Activated naive CD4-positive, alpha-beta T cell treated with anti-CD3 and anti-CD28 coated beads for 36 hours (primary cell): Measurements from ENCODE around the gene SULT1C2. TPM values are rescaled to one million over a fixed set of nuclear protein-coding genes. Genes with fewer than 3 reads are reported as not detected.

ENCODE experiments used
- CTCF ChIA-PET: fragments of 350-600 bp; sonication (Branson Sonifier 250); formaldehyde crosslinking; loops from one replicate; lab custom pipeline; 2021; ENCODE audit warnings: antibody characterized with exemption; lab: Charles Lee
- DNase-seq: peaks from one replicate; pipeline ENCODE4 v3.0.0-alpha.2; 2020
- H3K27ac Mint-ChIP-seq: one replicate; pipeline ENCODE4 v1.8.0; 2021; ENCODE audit warnings: mild to moderate bottlenecking, mixed read lengths
- H3K27me3 Mint-ChIP-seq: one replicate; pipeline ENCODE4 v1.8.0; 2021; ENCODE audit warnings: low read depth, mixed read lengths
- H3K36me3 Mint-ChIP-seq: one replicate; pipeline ENCODE4 v1.8.0; 2021; ENCODE audit warnings: low read depth, mixed read lengths
- H3K4me1 Mint-ChIP-seq: one replicate; pipeline ENCODE4 v1.8.0; 2021; ENCODE audit warnings: low read depth, mixed read lengths
- H3K4me3 Mint-ChIP-seq: one replicate; pipeline ENCODE4 v1.8.0; 2021; ENCODE audit warnings: mild to moderate bottlenecking, moderate library complexity, mixed read lengths
- H3K9me3 Mint-ChIP-seq: one replicate; pipeline ENCODE4 v1.8.0; 2021; ENCODE audit warnings: mixed read lengths
- intact Hi-C: fragments of 100-400 bp; cut with micrococcal nuclease; formaldehyde crosslinking; loops from one replicate; pipeline ENCODE4 v1.15.1; 2023
- total RNA-seq, 2 experiments: library from RNA; stranded (reverse); gene quantifications; one replicate each; pipeline ENCODE4 v1.2.3, GENCODE V29; 2021

Gene SULT1C2
- total RNA-seq, 2 experiments from 2014 or later = not detected

DNA sequence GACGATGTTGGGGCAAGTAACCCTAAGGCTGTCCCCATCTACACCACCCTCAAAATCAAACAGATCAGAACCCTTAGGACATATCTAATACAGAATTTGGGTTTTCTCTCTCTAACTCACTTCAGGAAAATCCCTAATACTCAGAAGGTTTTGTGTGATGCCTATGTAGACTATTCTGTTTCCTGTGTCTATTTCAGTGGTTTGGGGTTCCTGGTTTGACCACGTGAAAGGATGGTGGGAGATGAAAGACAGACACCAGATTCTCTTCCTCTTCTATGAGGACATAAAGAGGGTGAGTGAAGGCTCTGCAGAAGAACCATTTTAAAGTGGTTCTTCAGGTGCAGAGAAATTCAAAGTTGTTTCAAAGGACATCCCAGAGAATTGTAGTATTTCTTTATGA is 16.3 kb downstream of the SULT1C2 start:
- CTCF ChIA-PET = no interaction called here
- DNase-seq = no peak
- H3K4me3 Mint-ChIP-seq = no peak overlapping the region
- H3K36me3 Mint-ChIP-seq = no peaks in the 10 kb centered on the region
- H3K9me3 Mint-ChIP-seq = no peaks in the 10 kb centered on the region
- intact Hi-C loops = no loop called here
- H3K27ac Mint-ChIP-seq = no peak overlapping the region
- H3K27me3 Mint-ChIP-seq = peaks cover 3% of the 10 kb centered on the region
- H3K4me1 Mint-ChIP-seq = no peaks in the 10 kb centered on the region

DNA sequence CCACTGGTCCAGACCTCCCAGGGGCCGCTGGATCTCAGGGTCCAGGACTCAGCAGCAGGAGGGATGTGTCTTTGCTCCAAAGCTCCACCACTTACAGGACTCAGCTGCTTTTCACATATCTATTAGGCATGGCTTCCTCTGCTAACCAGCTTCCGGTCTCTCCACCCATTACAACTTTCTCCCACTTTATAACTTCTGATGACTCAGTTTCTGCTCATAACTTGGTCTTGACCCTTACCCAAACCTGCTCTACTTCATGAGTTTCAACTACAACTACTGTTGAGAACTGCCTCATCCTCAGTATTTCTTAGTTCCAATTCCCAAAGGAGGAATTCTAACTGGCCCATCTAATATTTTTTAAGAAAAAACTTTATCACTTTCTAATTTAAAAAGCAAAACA is 17.2 kb downstream of the SULT1C2 start:
- intact Hi-C loops = no loop called here
- H3K4me1 Mint-ChIP-seq = no peaks in the 10 kb centered on the region
- no peak for DNase-seq
- H3K27me3 Mint-ChIP-seq = peaks cover 2% of the 10 kb centered on the region
- no peaks in the 10 kb centered on the region for H3K36me3 Mint-ChIP-seq
- H3K4me3 Mint-ChIP-seq = no peak overlapping the region
- no peaks in the 10 kb centered on the region for H3K9me3 Mint-ChIP-seq
- CTCF ChIA-PET = no interaction called here
- no peak overlapping the region for H3K27ac Mint-ChIP-seq

GRCh38 chr2:108309903-108310302 is 21.2 kb downstream of the SULT1C2 start:
- Mint-ChIP-seq H3K4me1 (no peaks in the 10 kb centered on the region), H3K27ac (no peak overlapping the region), H3K9me3 (no peaks in the 10 kb centered on the region), H3K36me3 (no peaks in the 10 kb centered on the region), H3K4me3 (no peak overlapping the region), H3K27me3 (peaks cover 1% of the 10 kb centered on the region)
- intact Hi-C loops = no loop called here
- CTCF ChIA-PET = no interaction called here
- no peak for DNase-seq

GRCh38 chr2:108314586-108315296 is 26.0 kb downstream of the SULT1C2 start:
- no peaks in the 10 kb centered on the region for H3K4me1 Mint-ChIP-seq
- H3K27me3 Mint-ChIP-seq = peaks cover 1% of the 10 kb centered on the region
- no peak overlapping the region for H3K27ac Mint-ChIP-seq
- no peak for DNase-seq
- no peaks in the 10 kb centered on the region for H3K9me3 Mint-ChIP-seq
- CTCF ChIA-PET = no interaction called here
- H3K4me3 Mint-ChIP-seq = no peak overlapping the region
- no peaks in the 10 kb centered on the region for H3K36me3 Mint-ChIP-seq
- intact Hi-C loops = no loop called here

DNA sequence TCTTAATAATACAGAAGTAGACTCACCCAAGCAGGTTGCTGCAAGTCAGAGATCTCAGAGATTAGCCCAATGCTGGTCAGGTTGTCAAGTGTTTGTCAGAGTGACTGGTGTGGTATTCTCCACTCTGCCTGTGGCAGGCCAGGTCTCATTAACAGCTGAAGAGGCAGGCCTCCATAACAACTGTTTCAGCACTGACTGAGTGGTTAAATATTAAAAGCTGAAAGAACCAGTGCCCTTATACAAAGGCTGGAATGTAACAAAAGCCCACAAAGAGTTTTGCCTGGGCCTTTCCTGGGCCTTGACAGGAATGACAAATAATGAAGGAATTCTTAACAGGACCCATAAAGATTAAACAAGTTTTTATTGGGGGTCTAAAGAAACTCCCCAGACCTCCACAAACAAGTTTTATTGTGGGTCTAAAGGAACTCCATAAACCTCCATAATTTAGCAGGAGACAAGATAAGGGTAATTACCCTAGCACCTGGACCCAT is 26.8 kb downstream of the SULT1C2 start:
- H3K4me1 Mint-ChIP-seq = no peaks in the 10 kb centered on the region
- no peak for DNase-seq
- H3K36me3 Mint-ChIP-seq = no peaks in the 10 kb centered on the region
- H3K4me3 Mint-ChIP-seq = no peak overlapping the region
- no peak overlapping the region for H3K27ac Mint-ChIP-seq
- no peaks in the 10 kb centered on the region for H3K9me3 Mint-ChIP-seq
- peaks cover 1% of the 10 kb centered on the region for H3K27me3 Mint-ChIP-seq
- CTCF ChIA-PET = no interaction called here
- intact Hi-C loops = no loop called here

- intact Hi-C loops = no loop called here
- Mint-ChIP-seq H3K4me3 (no peak overlapping the region), H3K27ac (no peak overlapping the region), H3K9me3 (no peaks in the 10 kb centered on the region), H3K36me3 (no peaks in the 10 kb centered on the region), H3K4me1 (no peaks in the 10 kb centered on the region), H3K27me3 (peaks cover 1% of the 10 kb centered on the region)
- CTCF ChIA-PET = no interaction called here
- no peak for DNase-seq
These were observed 27.3 kb downstream of the SULT1C2 start for GRCh38 chr2:108316033-108316432.

DNA sequence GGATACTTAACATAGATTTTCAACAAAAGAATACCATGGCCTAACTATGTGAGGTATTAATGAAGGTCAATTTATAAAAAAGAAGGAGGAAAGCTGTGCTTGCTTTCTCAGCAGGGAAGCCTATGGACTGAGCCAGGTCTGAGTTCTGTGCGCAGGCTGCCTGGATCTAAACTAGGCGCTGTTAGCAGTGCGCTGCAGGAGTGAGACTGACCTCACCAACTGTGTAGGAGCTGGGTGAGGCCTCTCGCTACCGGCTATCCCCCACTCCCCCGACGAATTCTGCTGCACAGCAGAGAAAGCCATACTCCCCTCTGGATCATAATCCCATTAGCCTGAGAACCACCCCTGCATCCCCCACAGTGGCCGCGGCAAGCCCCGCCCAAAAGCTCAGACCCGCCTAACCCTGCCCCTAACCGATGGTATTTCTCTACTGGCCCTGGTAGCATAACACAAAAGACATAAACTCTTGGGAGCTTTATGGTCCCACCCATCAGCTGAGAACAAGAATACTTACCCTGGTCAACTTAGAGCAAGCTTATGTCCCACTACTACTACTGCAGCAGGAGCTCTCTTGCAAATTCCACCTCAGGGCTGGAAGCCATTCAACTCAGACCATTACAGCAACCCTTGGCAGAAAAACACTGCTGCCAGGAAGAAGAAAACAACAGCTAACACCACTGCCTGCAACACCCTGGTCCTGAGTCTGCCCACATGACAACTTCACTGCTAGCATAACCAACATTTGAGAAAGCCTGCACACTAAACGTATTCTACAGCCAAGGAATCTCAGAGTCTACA is 28.0 kb downstream of the SULT1C2 start:
- Mint-ChIP-seq H3K9me3 (no peaks in the 10 kb centered on the region), H3K27ac (no peak overlapping the region), H3K27me3 (peaks cover under 1% of the 10 kb centered on the region), H3K4me3 (no peak overlapping the region), H3K36me3 (no peaks in the 10 kb centered on the region), H3K4me1 (no peaks in the 10 kb centered on the region)
- intact Hi-C loops = no loop called here
- CTCF ChIA-PET = no interaction called here
- no peak for DNase-seq

DNA sequence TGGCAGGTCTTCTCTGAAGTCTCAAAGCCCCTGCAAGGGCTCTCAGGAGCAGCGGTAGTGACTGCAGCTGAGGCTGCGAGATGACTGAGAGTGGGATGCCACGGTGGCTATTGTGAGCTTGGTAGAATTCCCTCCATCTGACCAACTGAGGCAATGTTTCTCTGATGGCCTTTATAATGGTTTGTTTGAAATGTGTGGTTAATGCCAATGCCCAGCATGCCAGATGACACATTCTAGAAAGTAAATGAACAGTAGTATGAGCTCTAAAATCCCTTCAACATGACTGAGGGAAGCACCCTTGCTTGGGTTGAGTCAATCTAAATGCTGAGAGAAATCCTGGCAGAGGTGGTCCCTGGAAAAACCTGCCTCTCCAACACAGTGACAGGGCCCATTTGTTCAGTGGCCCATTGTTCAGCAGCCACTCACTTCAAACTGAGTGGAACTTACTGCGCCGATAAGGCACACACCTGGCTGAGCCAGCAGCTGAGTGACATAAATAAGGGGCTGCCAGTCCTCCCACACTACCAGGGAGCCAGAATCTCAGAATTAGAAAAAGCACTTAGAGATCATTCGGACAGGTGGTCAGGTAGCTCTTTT is 31.7 kb downstream of the SULT1C2 start:
- H3K27me3 Mint-ChIP-seq = peaks cover 3% of the 10 kb centered on the region
- no peak overlapping the region for H3K4me3 Mint-ChIP-seq
- CTCF ChIA-PET = no interaction called here
- no peak for DNase-seq
- H3K4me1 Mint-ChIP-seq = no peaks in the 10 kb centered on the region
- H3K27ac Mint-ChIP-seq = no peak overlapping the region
- no peaks in the 10 kb centered on the region for H3K9me3 Mint-ChIP-seq
- H3K36me3 Mint-ChIP-seq = no peaks in the 10 kb centered on the region
- intact Hi-C loops = no loop called here

DNA sequence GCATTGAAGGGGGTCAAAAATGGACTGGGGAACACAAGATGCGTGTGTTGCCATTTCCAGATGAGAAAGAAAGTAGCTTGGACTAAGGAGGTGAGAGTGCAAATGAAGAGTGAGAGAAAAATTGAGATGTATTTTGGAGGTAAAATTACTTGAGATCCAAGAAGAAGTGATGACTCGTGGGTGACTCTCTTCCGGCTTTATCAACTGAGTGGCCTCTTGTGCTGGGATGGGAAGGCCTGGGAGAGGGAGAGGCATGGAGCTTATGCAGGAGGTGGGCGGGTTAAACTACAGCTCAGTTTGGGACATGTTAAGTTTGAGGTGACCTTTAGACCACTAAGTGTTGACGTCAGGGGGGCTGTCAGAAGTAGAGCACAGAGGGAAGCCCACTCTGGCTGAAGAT is 34.9 kb downstream of the SULT1C2 start:
- DNase-seq = no peak
- Mint-ChIP-seq H3K4me3 (no peak overlapping the region), H3K27me3 (peaks cover 3% of the 10 kb centered on the region), H3K36me3 (no peaks in the 10 kb centered on the region), H3K4me1 (no peaks in the 10 kb centered on the region), H3K9me3 (no peaks in the 10 kb centered on the region), H3K27ac (no peak overlapping the region)
- intact Hi-C loops = no loop called here
- CTCF ChIA-PET = no interaction called here

DNA sequence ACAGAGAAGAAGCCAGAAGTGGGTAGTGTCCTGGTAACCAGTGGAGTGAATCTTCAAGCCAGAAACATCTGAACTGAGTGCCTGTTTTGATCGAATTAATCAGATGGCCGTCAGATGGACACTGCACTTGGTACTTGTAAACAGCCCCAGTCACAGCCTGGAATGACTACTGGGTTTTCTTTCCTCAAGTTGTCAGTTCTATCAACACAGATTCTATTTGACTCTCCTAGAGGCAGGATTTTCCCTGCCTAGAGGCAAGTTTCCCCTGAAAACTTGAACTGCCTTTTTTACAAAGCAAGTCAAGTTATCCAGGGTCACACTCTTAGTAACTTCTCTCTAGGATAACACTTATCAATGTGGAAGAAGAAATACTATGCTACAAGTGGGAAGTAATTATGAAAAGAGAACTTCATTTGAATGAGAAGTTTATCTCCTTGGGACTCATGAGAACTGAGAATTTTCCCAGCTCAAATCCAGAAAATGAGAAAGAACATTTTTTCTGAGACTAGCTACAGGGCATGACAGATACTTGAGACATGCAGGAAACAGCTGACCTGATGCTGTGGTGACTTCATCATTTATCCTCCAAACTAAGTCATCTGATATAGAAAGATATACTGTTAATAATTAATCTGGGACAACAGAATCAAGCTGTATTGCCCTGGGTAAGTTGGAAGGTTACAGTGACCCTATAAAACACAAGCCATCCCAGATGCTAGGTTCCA is 36.0 kb downstream of the SULT1C2 start:
- H3K27me3 Mint-ChIP-seq = peaks cover 3% of the 10 kb centered on the region
- H3K4me1 Mint-ChIP-seq = no peaks in the 10 kb centered on the region
- intact Hi-C loops = no loop called here
- H3K36me3 Mint-ChIP-seq = no peaks in the 10 kb centered on the region
- CTCF ChIA-PET = interaction anchor here (0.6 kb wide), 1 partner anchor 9 kb away, joined by 3 read pairs; no protein-coding TSS in a partner anchor
- no peak overlapping the region for H3K27ac Mint-ChIP-seq
- no peak for DNase-seq
- no peak overlapping the region for H3K4me3 Mint-ChIP-seq
- H3K9me3 Mint-ChIP-seq = no peaks in the 10 kb centered on the region

- no peaks in the 10 kb centered on the region for H3K9me3 Mint-ChIP-seq
- no peak overlapping the region for H3K4me3 Mint-ChIP-seq
- DNase-seq = no peak
- peaks cover 3% of the 10 kb centered on the region for H3K27me3 Mint-ChIP-seq
- no peaks in the 10 kb centered on the region for H3K36me3 Mint-ChIP-seq
- H3K4me1 Mint-ChIP-seq = no peaks in the 10 kb centered on the region
- CTCF ChIA-PET = no interaction called here
- intact Hi-C loops = no loop called here
- no peak overlapping the region for H3K27ac Mint-ChIP-seq
These were observed 37.1 kb downstream of the SULT1C2 start for GRCh38 chr2:108325756-108326155.

DNA sequence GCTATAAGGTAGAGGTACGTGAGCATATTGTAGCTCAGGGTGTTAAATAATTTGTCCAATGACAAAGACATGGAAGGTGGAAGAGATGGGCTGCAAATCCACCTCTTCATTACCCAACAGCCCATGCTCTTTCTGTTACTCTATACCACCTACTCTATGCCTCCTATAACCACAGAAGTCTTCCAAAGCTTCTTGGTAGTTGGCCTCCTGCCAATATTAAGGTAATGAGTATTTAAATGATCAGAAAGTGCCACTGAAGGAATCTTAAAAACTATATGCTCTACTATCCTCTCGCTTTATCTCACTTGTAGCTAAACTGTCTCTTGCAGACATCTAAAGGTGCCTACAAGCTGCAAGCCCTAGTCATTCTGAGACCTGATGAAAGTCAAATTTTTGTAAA is 41.1 kb downstream of the SULT1C2 start:
- Mint-ChIP-seq H3K27me3 (peaks cover 4% of the 10 kb centered on the region), H3K4me3 (no peak overlapping the region), H3K27ac (no peak overlapping the region), H3K9me3 (no peaks in the 10 kb centered on the region), H3K36me3 (no peaks in the 10 kb centered on the region), H3K4me1 (no peaks in the 10 kb centered on the region)
- DNase-seq = no peak
- intact Hi-C loops = no loop called here
- CTCF ChIA-PET = no interaction called here
